Kidney epithelial cell (primary cell): ENCODE results near the gene DNM1. TPM values are rescaled to one million over a fixed set of nuclear protein-coding genes. Genes with fewer than 3 reads are reported as not detected.
A peak's percentile ranks its signal among the peaks of the same experiment; 100 is the strongest.

ENCODE experiments used
- DNase-seq: peaks from one replicate; pipeline ENCODE4 v3.0.0-alpha.2; 2010; ENCODE audit warnings: low read depth
- H3K27me3 ChIP-seq: 2 replicates; pipeline ENCODE4 v1.6.0; 2011; ENCODE audit warnings: low read length; ENCODE audit not compliant: control insufficient read depth, insufficient read depth
- H3K36me3 ChIP-seq: 2 replicates; pipeline ENCODE4 v1.5.1; 2011; ENCODE audit warnings: low read length; ENCODE audit not compliant: control insufficient read depth, insufficient read depth
- H3K4me3 ChIP-seq: 2 replicates; pipeline ENCODE4 v1.5.1; 2011; ENCODE audit warnings: low read depth, mild to moderate bottlenecking, control low read depth, low read length
- total RNA-seq: library from RNA; depleted of rRNA; stranded (reverse); fragments of >200 nt; gene quantifications from 2 replicates; pipeline ENCODE4 v1.2.3, GENCODE V29; 2015
- TF ChIP-seq, protein P1 (sequence below): IDR thresholded peaks from 2 replicates; pipeline ENCODE4 v1.5.1; 2011; ENCODE audit warnings: mild to moderate bottlenecking, moderate library complexity, low read length, control low read depth, inconsistent platforms; ENCODE audit not compliant: insufficient read depth, poor library complexity, severe bottlenecking

The DNM1 gene
- total RNA-seq, 1 donor from 2014 or later = 16.2 TPM

DNA sequence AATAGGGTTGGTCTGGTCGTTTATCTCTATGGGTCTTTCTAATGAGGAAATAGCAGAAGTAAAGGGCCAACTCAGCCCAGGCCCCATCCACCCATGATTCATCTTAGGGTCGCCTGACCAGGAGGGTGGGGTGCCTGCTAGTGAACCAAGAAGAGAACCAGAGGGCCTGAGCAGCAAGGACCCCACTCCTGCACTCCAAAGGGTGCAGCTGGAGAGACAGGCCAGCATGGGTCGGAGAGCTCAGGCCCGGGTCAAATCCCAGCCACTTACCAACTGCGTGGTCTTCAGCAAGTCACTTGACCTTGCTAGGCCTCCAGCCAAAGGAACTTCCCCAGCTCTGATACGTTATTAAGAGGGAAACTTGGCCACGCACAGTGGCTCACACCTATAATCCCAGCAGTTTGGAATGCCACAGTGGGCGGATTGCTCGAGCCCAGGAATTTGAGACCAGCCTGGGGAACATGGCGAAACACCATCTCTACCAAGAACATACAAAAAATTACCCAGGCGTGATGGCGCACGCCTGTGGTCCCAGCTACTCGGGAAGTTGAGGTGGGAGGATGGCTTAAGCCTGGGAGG, 38.8 kb upstream of the DNM1 start:
- Histone ChIP-seq H3K27me3 (no peaks in the 10 kb centered on the region), H3K36me3 (peaks cover 3% of the 10 kb centered on the region), H3K4me3 (no peak overlapping the region)
- DNase-seq = peak; percentile 12
- TF ChIP-seq, protein P1, sequence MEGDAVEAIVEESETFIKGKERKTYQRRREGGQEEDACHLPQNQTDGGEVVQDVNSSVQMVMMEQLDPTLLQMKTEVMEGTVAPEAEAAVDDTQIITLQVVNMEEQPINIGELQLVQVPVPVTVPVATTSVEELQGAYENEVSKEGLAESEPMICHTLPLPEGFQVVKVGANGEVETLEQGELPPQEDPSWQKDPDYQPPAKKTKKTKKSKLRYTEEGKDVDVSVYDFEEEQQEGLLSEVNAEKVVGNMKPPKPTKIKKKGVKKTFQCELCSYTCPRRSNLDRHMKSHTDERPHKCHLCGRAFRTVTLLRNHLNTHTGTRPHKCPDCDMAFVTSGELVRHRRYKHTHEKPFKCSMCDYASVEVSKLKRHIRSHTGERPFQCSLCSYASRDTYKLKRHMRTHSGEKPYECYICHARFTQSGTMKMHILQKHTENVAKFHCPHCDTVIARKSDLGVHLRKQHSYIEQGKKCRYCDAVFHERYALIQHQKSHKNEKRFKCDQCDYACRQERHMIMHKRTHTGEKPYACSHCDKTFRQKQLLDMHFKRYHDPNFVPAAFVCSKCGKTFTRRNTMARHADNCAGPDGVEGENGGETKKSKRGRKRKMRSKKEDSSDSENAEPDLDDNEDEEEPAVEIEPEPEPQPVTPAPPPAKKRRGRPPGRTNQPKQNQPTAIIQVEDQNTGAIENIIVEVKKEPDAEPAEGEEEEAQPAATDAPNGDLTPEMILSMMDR = no peak

DNA sequence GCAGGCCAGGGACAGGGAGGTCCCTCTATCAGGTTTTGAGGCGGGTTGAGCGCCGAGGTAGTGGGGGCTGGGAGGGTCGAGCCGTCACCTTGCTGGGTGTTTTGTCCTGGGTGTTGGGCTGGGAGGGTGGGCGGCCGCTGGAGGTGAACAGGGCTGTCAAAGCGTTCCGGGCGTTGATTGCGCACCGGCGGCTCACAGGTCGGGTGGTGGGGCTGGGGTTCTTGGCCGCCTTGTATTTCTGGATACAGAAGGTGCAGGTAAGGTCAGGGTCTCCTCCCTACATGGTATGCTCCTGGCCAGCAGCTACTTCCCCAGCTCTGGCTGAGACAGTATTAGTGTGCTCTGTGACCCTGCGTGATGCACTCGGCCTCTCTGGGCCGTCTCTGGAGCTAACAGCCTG, 37.0 kb upstream of the DNM1 start:
- DNase-seq = no peak
- H3K36me3 ChIP-seq = peaks cover 5% of the 10 kb centered on the region
- H3K4me3 ChIP-seq = no peak overlapping the region

DNA sequence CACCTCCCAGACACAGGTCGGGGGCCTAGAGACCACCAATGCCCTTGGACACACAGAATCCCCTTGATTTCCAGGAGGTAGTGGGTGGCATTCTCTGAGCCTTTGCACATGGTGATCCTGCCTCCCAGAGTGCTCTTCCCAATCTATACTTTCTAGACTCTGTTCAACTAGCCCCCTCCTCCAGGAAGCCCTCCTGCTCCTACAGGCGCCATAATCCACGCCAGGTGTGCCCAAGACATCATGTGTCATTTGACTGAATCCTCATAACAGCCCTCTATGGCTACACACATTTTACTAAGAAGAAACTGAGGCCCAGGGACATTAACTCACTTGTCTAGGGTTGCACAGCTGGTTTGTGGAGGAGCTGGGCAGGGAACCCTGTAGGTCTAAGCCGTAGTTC, 36.0 kb upstream of the DNM1 start:
- no peak for DNase-seq
- Histone ChIP-seq H3K4me3 (no peak overlapping the region), H3K27me3 (no peaks in the 10 kb centered on the region), H3K36me3 (peaks cover 5% of the 10 kb centered on the region)
- TF ChIP-seq, protein P1 = no peak

More for the DNA sequence above, 37.0 kb upstream of the DNM1 start:
- no peaks in the 10 kb centered on the region for H3K27me3 ChIP-seq
- TF ChIP-seq, protein P1 = no peak

DNA sequence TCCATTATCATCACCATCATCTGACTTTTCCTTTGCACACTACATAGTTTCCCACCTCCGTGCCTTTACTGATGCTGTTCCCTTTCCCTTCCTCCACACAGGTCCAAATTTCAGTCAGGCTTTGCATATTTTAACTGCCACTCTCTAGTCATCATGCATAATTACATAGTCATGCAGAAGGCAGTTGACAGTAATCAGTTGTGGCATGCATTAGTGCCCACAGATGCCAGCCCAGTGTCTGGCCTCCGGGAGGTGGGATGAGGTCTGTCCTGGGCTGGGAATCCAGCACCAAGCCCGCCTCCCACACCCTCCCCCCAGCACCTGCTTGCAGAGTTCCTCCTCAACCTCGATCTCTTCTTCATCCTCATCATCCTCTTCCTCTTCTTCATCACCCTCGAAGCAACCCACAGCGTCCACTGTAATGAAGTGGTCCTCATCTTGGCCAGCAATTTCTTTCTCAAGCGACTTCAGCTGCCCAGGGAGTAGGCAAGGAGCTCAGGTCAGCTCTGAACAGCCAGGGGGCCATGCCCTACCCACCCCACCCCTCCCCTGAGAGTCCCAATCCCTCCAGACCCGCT, 34.4 kb upstream of the DNM1 start:
- H3K27me3 ChIP-seq = no peaks in the 10 kb centered on the region
- peaks cover 5% of the 10 kb centered on the region for H3K36me3 ChIP-seq
- DNase-seq = no peak
- TF ChIP-seq, protein P1 = no peak
- no peak overlapping the region for H3K4me3 ChIP-seq

DNA sequence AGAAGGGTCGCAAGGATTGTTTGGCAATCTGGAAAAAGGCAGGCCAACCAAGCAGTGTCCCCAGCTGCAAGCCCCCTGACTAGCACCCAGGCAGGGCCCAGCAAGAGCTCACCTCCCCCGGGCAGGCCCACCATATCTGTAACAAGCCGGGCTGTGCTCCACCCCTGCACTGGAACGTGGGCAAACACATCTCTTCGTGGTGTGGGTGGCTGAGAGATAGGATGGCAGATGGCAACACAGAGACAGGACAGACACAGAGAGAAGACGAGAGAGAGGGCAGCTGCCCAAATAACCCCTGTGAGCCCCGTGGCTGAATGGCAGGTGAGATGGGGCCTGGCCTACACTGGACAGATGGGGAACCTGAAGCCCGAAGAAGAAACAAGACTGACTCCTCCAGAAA, 33.7 kb upstream of the DNM1 start:
- Histone ChIP-seq H3K4me3 (no peak overlapping the region), H3K36me3 (peaks cover 5% of the 10 kb centered on the region), H3K27me3 (no peaks in the 10 kb centered on the region)
- TF ChIP-seq, protein P1 = no peak
- DNase-seq = no peak

DNA sequence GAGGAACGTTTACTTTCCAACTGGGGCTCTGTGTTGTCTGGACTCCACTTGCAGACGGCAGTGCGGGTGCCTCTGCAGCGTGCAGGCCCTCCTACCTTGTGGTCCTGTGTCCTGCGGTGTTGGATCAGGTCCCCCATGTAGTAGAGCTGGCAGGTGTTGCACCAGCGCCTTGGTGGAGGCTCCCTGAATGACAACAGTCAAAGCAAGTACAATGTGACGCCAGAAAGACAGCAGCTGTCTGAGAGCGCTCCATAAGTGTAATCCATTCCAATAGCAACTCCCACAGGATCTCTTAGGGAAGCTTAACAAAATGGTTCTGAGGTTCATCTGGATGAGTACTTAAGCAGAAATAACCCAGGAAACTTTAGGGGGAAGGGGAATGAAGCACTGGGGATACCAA, 33.3 kb upstream of the DNM1 start:
- H3K27me3 ChIP-seq = no peaks in the 10 kb centered on the region
- DNase-seq = no peak
- H3K4me3 ChIP-seq = no peak overlapping the region
- H3K36me3 ChIP-seq = peaks cover 5% of the 10 kb centered on the region
- TF ChIP-seq, protein P1 = no peak
